ENCODE data around the gene SLC24A3. TPM values are rescaled to one million over a fixed set of nuclear protein-coding genes. Genes with fewer than 3 reads are reported as not detected.
A peak's percentile ranks its signal among the peaks of the same experiment; 100 is the strongest.

SLC24A3 gene
- total and polyA plus RNA-seq, 7 experiments from 2014 or later = 0.58 to 1.0 TPM; not detected in 5

DNA sequence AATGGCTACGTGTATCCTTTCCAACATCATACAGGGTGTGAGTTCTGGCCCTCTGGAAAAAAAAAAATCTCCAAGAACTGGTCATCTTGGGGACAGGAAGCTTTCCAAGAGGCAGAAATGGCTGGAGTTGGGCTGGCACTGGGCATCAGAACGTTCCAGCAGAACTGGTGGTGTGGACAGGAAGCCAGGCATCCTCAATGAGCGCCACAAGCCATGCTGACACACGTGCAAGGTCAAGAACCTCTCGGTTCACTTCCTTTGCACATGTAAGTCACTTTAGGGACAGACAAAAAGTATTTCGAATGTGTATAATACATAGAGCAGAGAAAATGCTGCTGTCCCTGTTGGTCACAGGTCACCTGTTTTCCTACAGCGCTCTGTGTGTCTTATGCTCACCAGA, 518.3 kb downstream of the SLC24A3 start:
- POLR2A ChIA-PET = no interaction called here
- Histone ChIP-seq H3K9me3 (ENCODE audit: control insufficient read depth in 2 of 3, low read length in 3 of 3) (no peaks in the 10 kb centered on the region), H3K4me3 (ENCODE audit: low read length) (no peak overlapping the region), H3K27me3 (ENCODE audit: control insufficient read depth in 2 of 2, insufficient read depth in 2 of 2, low read length in 2 of 2) (no peaks in the 10 kb centered on the region), H3K36me3 (ENCODE audit: control insufficient read depth in 2 of 3, insufficient read depth in 3 of 3, low read length in 3 of 3) (no peaks in the 10 kb centered on the region), H3K4me1 (ENCODE audit: control insufficient read depth in 2 of 2, insufficient read depth in 2 of 2, low read length in 2 of 2) (no peaks in the 10 kb centered on the region), H3K27ac (ENCODE audit: low read depth, low read length) (no peak overlapping the region)
- no peak overlapping the region for H3K27ac Mint-ChIP-seq
- CTCF ChIA-PET = interaction anchor here (0.6 kb wide), 1 partner anchor 1098 kb away, joined by 3 read pairs; no protein-coding TSS in a partner anchor
- ATAC-seq = no peak
- no peaks in the 10 kb centered on the region for H3K36me3 Mint-ChIP-seq
- DNase-seq = no peak
- intact Hi-C loops (cut with micrococcal nuclease) = no loop called here
- H3K4me3 Mint-ChIP-seq = no peak overlapping the region
- H3K9me3 Mint-ChIP-seq = no peaks in the 10 kb centered on the region
- peaks cover 0 to 13% (median 0%) of the 10 kb centered on the region in 5 donors for H3K27me3 Mint-ChIP-seq
- no peaks in the 10 kb centered on the region for H3K4me1 Mint-ChIP-seq

DNA sequence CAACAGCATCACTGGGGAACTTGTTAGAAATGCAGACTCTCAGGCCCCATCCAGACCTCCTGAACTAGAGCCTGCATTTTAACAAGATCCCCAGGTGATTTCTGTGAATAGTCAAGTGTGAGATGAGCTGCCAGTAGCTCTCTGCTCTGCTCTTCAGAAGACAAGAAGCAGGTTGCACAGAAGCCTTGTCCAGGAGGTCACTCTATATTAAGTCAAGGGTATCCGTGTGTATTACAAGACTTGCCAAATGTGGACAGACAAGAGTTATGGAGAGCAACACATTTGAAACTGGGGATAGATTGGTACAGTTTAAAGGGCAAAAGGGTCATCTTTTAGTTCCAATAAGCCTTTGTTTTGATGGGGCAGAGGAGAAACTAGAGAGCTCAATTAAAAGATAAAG, 522.4 kb downstream of the SLC24A3 start:
- H3K27ac ChIP-seq (ENCODE audit: low read depth, low read length) = no peak overlapping the region
- intact Hi-C loops (cut with micrococcal nuclease) = no loop called here
- no peaks in the 10 kb centered on the region for H3K36me3 ChIP-seq (ENCODE audit: control insufficient read depth in 2 of 3, insufficient read depth in 3 of 3, low read length in 3 of 3)
- Mint-ChIP-seq H3K27ac (no peak overlapping the region), H3K4me1 (peaks cover 0 to 2% (median 0%) of the 10 kb centered on the region in 7 donors), H3K27me3 (peaks cover 0 to 16% (median 3%) of the 10 kb centered on the region in 5 donors), H3K36me3 (no peaks in the 10 kb centered on the region), H3K9me3 (peaks cover 0 to 2% (median 0%) of the 10 kb centered on the region in 11 donors), H3K4me3 (no peak overlapping the region)
- no peak for ATAC-seq
- H3K4me1 ChIP-seq (ENCODE audit: control insufficient read depth in 2 of 2, insufficient read depth in 2 of 2, low read length in 2 of 2) = no peaks in the 10 kb centered on the region
- H3K9me3 ChIP-seq (ENCODE audit: control insufficient read depth in 2 of 3, low read length in 3 of 3) = no peaks in the 10 kb centered on the region
- CTCF ChIA-PET = no interaction called here
- H3K27me3 ChIP-seq (ENCODE audit: control insufficient read depth in 2 of 2, insufficient read depth in 2 of 2, low read length in 2 of 2) = no peaks in the 10 kb centered on the region
- POLR2A ChIA-PET = no interaction called here
- no peak for DNase-seq
- H3K4me3 ChIP-seq (ENCODE audit: low read length) = no peak overlapping the region

DNA sequence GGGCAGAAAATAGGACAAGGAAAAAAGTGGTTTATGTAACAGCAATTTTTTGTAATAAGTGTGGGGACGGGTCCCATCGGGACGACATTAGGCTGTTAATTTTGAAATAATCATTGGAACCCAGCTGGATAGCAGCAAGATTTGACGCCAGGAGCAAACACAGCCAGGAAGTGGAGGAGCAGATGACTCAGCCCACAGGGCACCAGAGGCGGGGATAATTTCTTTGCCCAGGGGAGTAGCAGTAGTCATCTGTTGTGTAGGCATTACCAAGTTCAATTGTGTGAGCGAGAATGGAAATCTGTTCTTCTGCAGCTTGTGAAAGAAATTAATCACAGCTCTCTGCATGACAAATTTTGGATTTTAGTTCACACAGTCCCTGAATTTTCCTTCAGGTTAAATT, 523.0 kb downstream of the SLC24A3 start:
- Mint-ChIP-seq H3K9me3 (peaks cover 0 to 2% (median 0%) of the 10 kb centered on the region in 11 donors), H3K4me1 (peaks cover 0 to 2% (median 0%) of the 10 kb centered on the region in 7 donors), H3K36me3 (no peaks in the 10 kb centered on the region), H3K27ac (no peak overlapping the region), H3K4me3 (no peak overlapping the region), H3K27me3 (peaks cover 0 to 20% (median 3%) of the 10 kb centered on the region in 5 donors)
- H3K4me1 ChIP-seq (ENCODE audit: control insufficient read depth in 2 of 2, insufficient read depth in 2 of 2, low read length in 2 of 2) = no peaks in the 10 kb centered on the region
- ATAC-seq = peak; percentile 85
- no peak overlapping the region for H3K4me3 ChIP-seq (ENCODE audit: low read length)
- no peaks in the 10 kb centered on the region for H3K9me3 ChIP-seq (ENCODE audit: control insufficient read depth in 2 of 3, low read length in 3 of 3)
- ChIA-PET POLR2A (no interaction called here), CTCF (no interaction called here)
- no peak overlapping the region for H3K27ac ChIP-seq (ENCODE audit: low read depth, low read length)
- no peaks in the 10 kb centered on the region for H3K27me3 ChIP-seq (ENCODE audit: control insufficient read depth in 2 of 2, insufficient read depth in 2 of 2, low read length in 2 of 2)
- H3K36me3 ChIP-seq (ENCODE audit: control insufficient read depth in 2 of 3, insufficient read depth in 3 of 3, low read length in 3 of 3) = no peaks in the 10 kb centered on the region
- intact Hi-C loops (cut with micrococcal nuclease) = no loop called here
- DNase-seq = no peak

DNA sequence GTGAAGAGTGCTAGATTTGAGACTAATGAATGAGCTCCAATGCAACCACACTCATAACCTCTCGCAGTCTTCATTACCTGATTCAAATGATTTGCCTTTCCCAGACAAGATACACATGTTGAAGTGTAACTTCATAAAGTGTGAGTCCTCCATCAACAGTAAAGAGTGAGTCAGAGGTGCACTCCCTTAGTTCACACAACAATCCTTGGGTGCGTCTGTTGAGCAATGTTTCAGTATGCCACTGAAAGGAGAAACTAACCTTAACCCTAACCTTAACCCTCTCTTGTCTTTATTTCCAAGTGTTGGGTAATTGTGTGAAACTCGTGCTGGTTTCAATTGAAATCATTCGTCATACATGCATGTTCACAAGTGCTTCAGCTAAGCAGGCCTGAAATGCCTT, 524.6 kb downstream of the SLC24A3 start:
- no peaks in the 10 kb centered on the region for H3K36me3 Mint-ChIP-seq
- intact Hi-C loops (cut with micrococcal nuclease) = no loop called here
- peaks cover 0 to 2% (median 0%) of the 10 kb centered on the region in 11 donors for H3K9me3 Mint-ChIP-seq
- H3K4me1 ChIP-seq (ENCODE audit: control insufficient read depth in 2 of 2, insufficient read depth in 2 of 2, low read length in 2 of 2) = no peaks in the 10 kb centered on the region
- no peak overlapping the region for H3K4me3 Mint-ChIP-seq
- POLR2A ChIA-PET = no interaction called here
- H3K4me1 Mint-ChIP-seq = peaks cover 0 to 2% (median 0%) of the 10 kb centered on the region in 7 donors
- no peaks in the 10 kb centered on the region for H3K27me3 ChIP-seq (ENCODE audit: control insufficient read depth in 2 of 2, insufficient read depth in 2 of 2, low read length in 2 of 2)
- H3K27me3 Mint-ChIP-seq = peaks cover 0 to 31% (median 8%) of the 10 kb centered on the region in 5 donors
- ATAC-seq = peak; percentile 78
- CTCF ChIA-PET = no interaction called here
- no peak for DNase-seq
- H3K9me3 ChIP-seq (ENCODE audit: control insufficient read depth in 2 of 3, low read length in 3 of 3) = no peaks in the 10 kb centered on the region
- no peak overlapping the region for H3K4me3 ChIP-seq (ENCODE audit: low read length)
- no peak overlapping the region for H3K27ac ChIP-seq (ENCODE audit: low read depth, low read length)
- H3K27ac Mint-ChIP-seq = no peak overlapping the region
- H3K36me3 ChIP-seq (ENCODE audit: control insufficient read depth in 2 of 3, insufficient read depth in 3 of 3, low read length in 3 of 3) = no peaks in the 10 kb centered on the region

DNA sequence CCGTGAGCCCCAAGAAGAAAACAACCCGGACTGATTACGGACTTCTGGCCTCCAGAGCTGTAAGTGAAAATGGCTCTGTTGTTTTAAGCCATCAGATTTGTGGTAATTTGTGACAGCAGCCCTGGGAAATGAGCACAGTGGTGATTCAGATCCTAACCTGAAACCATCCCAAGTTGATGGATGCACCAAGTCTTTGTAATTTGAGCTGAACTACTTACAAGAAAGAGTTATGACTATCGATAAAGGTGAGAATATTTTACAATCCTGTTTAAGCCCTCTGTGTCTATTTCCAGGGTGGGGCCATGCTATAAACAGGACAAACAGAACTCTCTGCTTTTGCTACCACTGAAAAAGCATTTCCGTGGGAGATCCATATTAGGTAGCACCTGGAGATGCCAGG, 526.5 kb downstream of the SLC24A3 start:
- POLR2A ChIA-PET = no interaction called here
- no peak overlapping the region for H3K4me3 Mint-ChIP-seq
- Histone ChIP-seq H3K27ac (ENCODE audit: low read depth, low read length) (no peak overlapping the region), H3K4me1 (ENCODE audit: control insufficient read depth in 2 of 2, insufficient read depth in 2 of 2, low read length in 2 of 2) (no peaks in the 10 kb centered on the region), H3K36me3 (ENCODE audit: control insufficient read depth in 2 of 3, insufficient read depth in 3 of 3, low read length in 3 of 3) (no peaks in the 10 kb centered on the region), H3K27me3 (ENCODE audit: control insufficient read depth in 2 of 2, insufficient read depth in 2 of 2, low read length in 2 of 2) (no peaks in the 10 kb centered on the region), H3K9me3 (ENCODE audit: control insufficient read depth in 2 of 3, low read length in 3 of 3) (no peaks in the 10 kb centered on the region), H3K4me3 (ENCODE audit: low read length) (no peak overlapping the region)
- ATAC-seq (no peak), DNase-seq (no peak)
- CTCF ChIA-PET = no interaction called here
- H3K27me3 Mint-ChIP-seq = peaks cover 4 to 43% (median 11%) of the 10 kb centered on the region in 5 donors
- H3K4me1 Mint-ChIP-seq = peaks cover 0 to 4% (median 0%) of the 10 kb centered on the region in 7 donors
- no peaks in the 10 kb centered on the region for H3K36me3 Mint-ChIP-seq
- intact Hi-C loops (cut with micrococcal nuclease) = no loop called here
- peaks cover 0 to 7% (median 4%) of the 10 kb centered on the region in 11 donors for H3K9me3 Mint-ChIP-seq
- H3K27ac Mint-ChIP-seq = no peak overlapping the region

DNA sequence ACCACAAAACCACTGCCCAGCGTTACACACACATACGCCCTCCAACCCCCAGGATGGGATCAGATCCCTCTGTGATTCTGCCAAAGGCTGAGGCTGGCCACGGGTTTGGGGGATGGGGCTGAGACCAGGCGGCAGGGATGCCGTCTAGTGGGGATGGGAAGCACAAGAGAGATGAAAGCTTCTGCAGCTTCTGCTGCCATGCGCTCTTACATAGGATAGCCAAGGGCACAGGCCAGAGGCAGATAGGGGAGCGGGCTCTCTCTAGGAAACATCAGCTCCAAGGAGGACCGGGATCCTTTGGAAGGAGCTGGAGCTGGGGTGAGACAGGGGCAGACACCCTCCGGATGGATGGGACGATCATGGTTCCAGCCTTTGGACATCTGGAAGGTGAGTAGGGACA, 526.9 kb downstream of the SLC24A3 start:
- peaks cover 0 to 4% (median 0%) of the 10 kb centered on the region in 7 donors for H3K4me1 Mint-ChIP-seq
- intact Hi-C loops (cut with micrococcal nuclease) = no loop called here
- no peaks in the 10 kb centered on the region for H3K36me3 ChIP-seq (ENCODE audit: control insufficient read depth in 2 of 3, insufficient read depth in 3 of 3, low read length in 3 of 3)
- H3K4me3 Mint-ChIP-seq = no peak overlapping the region
- H3K36me3 Mint-ChIP-seq = no peaks in the 10 kb centered on the region
- CTCF ChIA-PET = no interaction called here
- H3K4me1 ChIP-seq (ENCODE audit: control insufficient read depth in 2 of 2, insufficient read depth in 2 of 2, low read length in 2 of 2) = no peaks in the 10 kb centered on the region
- H3K27ac ChIP-seq (ENCODE audit: low read depth, low read length) = no peak overlapping the region
- H3K4me3 ChIP-seq (ENCODE audit: low read length) = no peak overlapping the region
- H3K27ac Mint-ChIP-seq = no peak overlapping the region
- DNase-seq (no peak), ATAC-seq (no peak)
- H3K9me3 ChIP-seq (ENCODE audit: control insufficient read depth in 2 of 3, low read length in 3 of 3) = no peaks in the 10 kb centered on the region
- H3K27me3 Mint-ChIP-seq = peaks cover 4 to 41% (median 11%) of the 10 kb centered on the region in 5 donors
- POLR2A ChIA-PET = no interaction called here
- H3K9me3 Mint-ChIP-seq = peaks cover 0 to 9% (median 4%) of the 10 kb centered on the region in 11 donors
- no peaks in the 10 kb centered on the region for H3K27me3 ChIP-seq (ENCODE audit: control insufficient read depth in 2 of 2, insufficient read depth in 2 of 2, low read length in 2 of 2)

DNA sequence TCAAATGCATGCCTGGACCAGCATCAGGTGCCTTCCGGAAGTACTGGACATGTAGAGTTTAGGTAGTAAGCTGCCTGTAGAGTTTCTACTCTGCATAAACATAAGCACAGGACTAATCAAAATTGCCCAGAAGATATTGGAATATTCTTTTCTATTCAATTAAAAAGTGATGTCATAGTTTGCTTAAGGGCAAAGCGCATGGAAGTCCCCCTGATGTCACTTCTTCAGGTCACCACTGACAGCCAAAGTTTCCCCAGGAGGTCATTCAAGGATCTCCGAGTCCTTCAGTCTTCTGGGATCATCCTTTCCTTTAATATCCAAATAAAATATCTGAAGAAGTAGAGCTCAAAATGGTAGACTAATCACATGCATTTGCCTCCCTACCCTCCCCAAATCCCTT, 528.1 kb downstream of the SLC24A3 start:
- no peak overlapping the region for H3K4me3 Mint-ChIP-seq
- no peaks in the 10 kb centered on the region for H3K4me1 ChIP-seq (ENCODE audit: control insufficient read depth in 2 of 2, insufficient read depth in 2 of 2, low read length in 2 of 2)
- peaks cover 0 to 4% (median 0%) of the 10 kb centered on the region in 7 donors for H3K4me1 Mint-ChIP-seq
- H3K27ac Mint-ChIP-seq = no peak overlapping the region
- no peaks in the 10 kb centered on the region for H3K36me3 Mint-ChIP-seq
- peaks cover 1 to 21% (median 7%) of the 10 kb centered on the region in 11 donors for H3K9me3 Mint-ChIP-seq
- H3K27ac ChIP-seq (ENCODE audit: low read depth, low read length) = no peak overlapping the region
- peaks cover 4 to 37% (median 11%) of the 10 kb centered on the region in 5 donors for H3K27me3 Mint-ChIP-seq
- intact Hi-C loops (cut with micrococcal nuclease) = no loop called here
- no peaks in the 10 kb centered on the region for H3K36me3 ChIP-seq (ENCODE audit: control insufficient read depth in 2 of 3, insufficient read depth in 3 of 3, low read length in 3 of 3)
- ChIA-PET POLR2A (no interaction called here), CTCF (no interaction called here)
- DNase-seq = no peak
- H3K9me3 ChIP-seq (ENCODE audit: control insufficient read depth in 2 of 3, low read length in 3 of 3) = no peaks in the 10 kb centered on the region
- H3K4me3 ChIP-seq (ENCODE audit: low read length) = no peak overlapping the region
- no peak for ATAC-seq
- H3K27me3 ChIP-seq (ENCODE audit: control insufficient read depth in 2 of 2, insufficient read depth in 2 of 2, low read length in 2 of 2) = no peaks in the 10 kb centered on the region

Measured in naive thymus-derived CD4-positive, alpha-beta T cell (primary cell).